ENCODE measurements around the gene FMN2.

FMN2 gene

DNA sequence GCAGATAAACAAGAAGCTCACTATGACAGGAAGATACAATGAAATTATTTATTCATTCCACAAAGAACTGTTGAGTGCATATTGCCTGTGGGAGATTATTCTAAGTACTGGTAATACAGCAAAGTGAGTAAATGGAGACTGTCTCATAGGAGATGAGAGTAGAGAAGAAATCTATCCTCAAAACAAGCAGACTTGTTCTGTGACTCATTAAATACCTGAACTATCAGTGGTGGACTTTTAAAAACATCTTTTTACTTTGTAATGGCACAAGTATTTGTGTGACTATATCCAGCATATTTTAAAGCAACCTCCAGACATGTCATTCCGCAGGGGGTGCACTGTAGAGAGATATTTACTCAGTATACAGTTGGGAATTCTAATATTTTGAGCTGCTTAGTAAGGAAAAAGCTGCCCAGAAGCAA is 259.2 kb downstream of the FMN2 start:
- no peak for DNase-seq (ENCODE audit: insufficient read length, low spot score)
- TF ChIP-seq POLR2A (IDR thresholded peaks at IDR 0.05; ENCODE audit: low read depth, low read length) (no peak), POU2F2 (IDR thresholded peaks at IDR 0.05; ENCODE audit: low read depth, low read length) (no peak), POLR2AphosphoS5 (IDR thresholded peaks at IDR 0.05; ENCODE audit: low read depth, low read length) (no peak), TAF1 (IDR thresholded peaks at IDR 0.05; ENCODE audit: low read depth, low read length) (no peak), SPI1 (IDR thresholded peaks at IDR 0.05; ENCODE audit: low read depth, low read length) (no peak), PAX5 (IDR thresholded peaks at IDR 0.05; ENCODE audit: insufficient read depth, low read length, severe bottlenecking) (no peak)
- no peak for FAIRE-seq

- TF ChIP-seq POLR2AphosphoS5 (IDR thresholded peaks at IDR 0.05; ENCODE audit: low read depth, low read length) = no peak
- TF ChIP-seq PAX5 (IDR thresholded peaks at IDR 0.05; ENCODE audit: insufficient read depth, low read length, severe bottlenecking) = no peak
- no peak for TF ChIP-seq POU2F2 (IDR thresholded peaks at IDR 0.05; ENCODE audit: low read depth, low read length)
- TF ChIP-seq SPI1 (IDR thresholded peaks at IDR 0.05; ENCODE audit: low read depth, low read length) = no peak
- TF ChIP-seq POLR2A (IDR thresholded peaks at IDR 0.05; ENCODE audit: low read depth, low read length) = no peak
- no peak for TF ChIP-seq TAF1 (IDR thresholded peaks at IDR 0.05; ENCODE audit: low read depth, low read length)
- DNase-seq (ENCODE audit: insufficient read length, low spot score) = no peak
- FAIRE-seq = no peak
Observed at GRCh38 chr1:240351690-240352089, 260.0 kb downstream of the FMN2 start.

- DNase-seq (ENCODE audit: insufficient read length, low spot score) (no peak), FAIRE-seq (no peak)
- TF ChIP-seq SPI1 (IDR thresholded peaks at IDR 0.05; ENCODE audit: low read depth, low read length) (no peak), TAF1 (IDR thresholded peaks at IDR 0.05; ENCODE audit: low read depth, low read length) (no peak), POU2F2 (IDR thresholded peaks at IDR 0.05; ENCODE audit: low read depth, low read length) (no peak), POLR2A (IDR thresholded peaks at IDR 0.05; ENCODE audit: low read depth, low read length) (no peak), PAX5 (IDR thresholded peaks at IDR 0.05; ENCODE audit: insufficient read depth, low read length, severe bottlenecking) (no peak), POLR2AphosphoS5 (IDR thresholded peaks at IDR 0.05; ENCODE audit: low read depth, low read length) (no peak)
Observed at GRCh38 chr1:240352769-240353168, 261.1 kb downstream of the FMN2 start.

DNA sequence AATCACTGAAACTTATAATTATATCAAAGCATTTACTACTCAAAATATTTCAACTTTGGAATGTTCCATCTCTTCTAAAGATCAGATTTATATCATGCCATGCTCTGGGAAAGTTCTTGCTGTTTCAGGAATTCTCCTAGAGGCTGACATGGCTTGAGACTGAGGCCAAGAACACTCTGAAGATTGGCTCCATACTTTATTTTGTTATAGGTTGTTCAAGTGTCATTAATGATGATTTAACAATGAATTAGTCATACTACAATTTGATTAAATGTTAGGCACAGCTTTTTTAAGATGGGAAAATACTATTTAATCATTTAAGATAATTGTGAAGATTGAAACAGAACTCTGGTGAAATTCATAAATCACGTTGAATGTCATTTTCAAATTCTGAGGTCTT is 264.9 kb downstream of the FMN2 start:
- FAIRE-seq = no peak

DNA sequence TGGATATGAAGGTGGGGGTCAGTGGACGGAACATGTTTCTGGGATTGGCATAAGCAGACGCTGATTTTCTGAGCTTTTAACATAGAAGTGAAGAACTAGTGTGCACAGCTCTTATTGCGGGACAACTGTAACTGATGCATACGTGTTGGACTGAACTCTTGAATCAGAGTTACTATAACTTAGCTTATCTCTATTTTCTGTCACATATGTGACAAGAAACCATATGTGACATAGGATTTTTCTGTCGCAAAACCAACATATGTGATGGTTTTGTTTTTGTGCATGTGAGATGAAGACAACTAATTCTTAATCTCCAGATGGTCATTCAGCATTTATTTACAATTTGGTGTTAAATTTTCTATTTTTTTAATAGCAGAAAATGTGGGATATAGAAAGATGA is 270.4 kb downstream of the FMN2 start:
- no peak for DNase-seq (ENCODE audit: insufficient read length, low spot score)
- no peak for TF ChIP-seq POLR2AphosphoS5 (IDR thresholded peaks at IDR 0.05; ENCODE audit: low read depth, low read length)
- no peak for TF ChIP-seq PAX5 (IDR thresholded peaks at IDR 0.05; ENCODE audit: insufficient read depth, low read length, severe bottlenecking)
- TF ChIP-seq SPI1 (IDR thresholded peaks at IDR 0.05; ENCODE audit: low read depth, low read length) = no peak
- no peak for TF ChIP-seq TAF1 (IDR thresholded peaks at IDR 0.05; ENCODE audit: low read depth, low read length)
- no peak for TF ChIP-seq POLR2A (IDR thresholded peaks at IDR 0.05; ENCODE audit: low read depth, low read length)
- TF ChIP-seq POU2F2 (IDR thresholded peaks at IDR 0.05; ENCODE audit: low read depth, low read length) = no peak
- no peak for FAIRE-seq

More for the DNA sequence above, 264.9 kb downstream of the FMN2 start:
- TF ChIP-seq POLR2A (IDR thresholded peaks at IDR 0.05; ENCODE audit: low read depth, low read length) (no peak), TAF1 (IDR thresholded peaks at IDR 0.05; ENCODE audit: low read depth, low read length) (no peak), POLR2AphosphoS5 (IDR thresholded peaks at IDR 0.05; ENCODE audit: low read depth, low read length) (no peak), PAX5 (IDR thresholded peaks at IDR 0.05; ENCODE audit: insufficient read depth, low read length, severe bottlenecking) (no peak), POU2F2 (IDR thresholded peaks at IDR 0.05; ENCODE audit: low read depth, low read length) (no peak), SPI1 (IDR thresholded peaks at IDR 0.05; ENCODE audit: low read depth, low read length) (no peak)
- DNase-seq (ENCODE audit: insufficient read length, low spot score) = no peak

DNA sequence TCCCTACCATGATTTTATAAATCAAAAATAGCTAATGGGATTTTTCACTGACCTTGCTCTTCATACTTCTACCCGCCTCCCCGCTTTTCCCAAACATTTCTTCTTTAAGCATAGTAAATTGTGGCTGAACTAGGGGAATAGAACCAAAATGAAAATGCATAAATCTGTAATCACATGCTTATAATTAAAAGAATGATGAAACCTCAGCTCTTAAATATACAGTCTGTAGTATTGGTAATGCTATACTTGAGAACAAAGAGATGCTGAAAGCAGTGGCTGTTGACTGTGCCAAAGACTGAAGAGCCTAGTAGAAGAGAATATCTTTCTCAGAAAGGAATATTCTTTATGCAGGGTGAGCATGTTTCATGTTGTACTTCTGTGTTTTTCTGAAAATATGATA is 271.1 kb downstream of the FMN2 start:
- FAIRE-seq (no peak), DNase-seq (ENCODE audit: insufficient read length, low spot score) (no peak)
- TF ChIP-seq POLR2A (IDR thresholded peaks at IDR 0.05; ENCODE audit: low read depth, low read length) (no peak), SPI1 (IDR thresholded peaks at IDR 0.05; ENCODE audit: low read depth, low read length) (no peak), POLR2AphosphoS5 (IDR thresholded peaks at IDR 0.05; ENCODE audit: low read depth, low read length) (no peak), PAX5 (IDR thresholded peaks at IDR 0.05; ENCODE audit: insufficient read depth, low read length, severe bottlenecking) (no peak)

GRCh38 chr1:240363315-240363714 is 271.6 kb downstream of the FMN2 start:
- DNase-seq (ENCODE audit: insufficient read length, low spot score) (no peak), FAIRE-seq (no peak)
- TF ChIP-seq POLR2A (IDR thresholded peaks at IDR 0.05; ENCODE audit: low read depth, low read length) = no peak
- no peak for TF ChIP-seq SPI1 (IDR thresholded peaks at IDR 0.05; ENCODE audit: low read depth, low read length)
- no peak for TF ChIP-seq PAX5 (IDR thresholded peaks at IDR 0.05; ENCODE audit: insufficient read depth, low read length, severe bottlenecking)
- no peak for TF ChIP-seq TAF1 (IDR thresholded peaks at IDR 0.05; ENCODE audit: low read depth, low read length)
- TF ChIP-seq POU2F2 (IDR thresholded peaks at IDR 0.05; ENCODE audit: low read depth, low read length) = no peak
- no peak for TF ChIP-seq POLR2AphosphoS5 (IDR thresholded peaks at IDR 0.05; ENCODE audit: low read depth, low read length)

DNA sequence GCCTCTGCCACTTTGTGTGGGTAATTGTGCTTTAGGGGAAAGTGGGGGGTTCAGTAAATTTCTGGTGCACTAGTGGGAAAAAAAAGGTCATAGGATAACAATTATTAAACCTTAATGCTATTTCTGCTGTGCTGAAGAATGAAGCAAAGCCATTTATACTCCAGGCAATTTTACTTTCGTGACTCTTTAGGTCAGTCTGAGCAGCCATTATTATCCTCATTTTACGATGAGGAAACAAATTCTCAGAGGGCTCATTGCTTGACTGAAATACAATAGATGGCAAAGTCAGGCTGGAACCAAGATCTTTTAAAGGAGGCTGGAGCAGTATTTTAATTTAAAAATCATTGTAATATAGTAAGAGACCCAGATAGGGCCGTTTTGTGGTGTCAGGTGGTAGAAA is 272.2 kb downstream of the FMN2 start:
- FAIRE-seq (no peak), DNase-seq (ENCODE audit: insufficient read length, low spot score) (no peak)
- TF ChIP-seq PAX5 (IDR thresholded peaks at IDR 0.05; ENCODE audit: insufficient read depth, low read length, severe bottlenecking) (no peak), SPI1 (IDR thresholded peaks at IDR 0.05; ENCODE audit: low read depth, low read length) (no peak), POLR2AphosphoS5 (IDR thresholded peaks at IDR 0.05; ENCODE audit: low read depth, low read length) (no peak), TAF1 (IDR thresholded peaks at IDR 0.05; ENCODE audit: low read depth, low read length) (no peak), POU2F2 (IDR thresholded peaks at IDR 0.05; ENCODE audit: low read depth, low read length) (no peak), POLR2A (IDR thresholded peaks at IDR 0.05; ENCODE audit: low read depth, low read length) (no peak)

- no peak for FAIRE-seq
- TF ChIP-seq POLR2A (IDR thresholded peaks at IDR 0.05; ENCODE audit: low read depth, low read length) (no peak), POU2F2 (IDR thresholded peaks at IDR 0.05; ENCODE audit: low read depth, low read length) (no peak), PAX5 (IDR thresholded peaks at IDR 0.05; ENCODE audit: insufficient read depth, low read length, severe bottlenecking) (no peak)
- DNase-seq (ENCODE audit: insufficient read length, low spot score) = no peak
Observed at GRCh38 chr1:240366636-240367035, 275.0 kb downstream of the FMN2 start.

DNA sequence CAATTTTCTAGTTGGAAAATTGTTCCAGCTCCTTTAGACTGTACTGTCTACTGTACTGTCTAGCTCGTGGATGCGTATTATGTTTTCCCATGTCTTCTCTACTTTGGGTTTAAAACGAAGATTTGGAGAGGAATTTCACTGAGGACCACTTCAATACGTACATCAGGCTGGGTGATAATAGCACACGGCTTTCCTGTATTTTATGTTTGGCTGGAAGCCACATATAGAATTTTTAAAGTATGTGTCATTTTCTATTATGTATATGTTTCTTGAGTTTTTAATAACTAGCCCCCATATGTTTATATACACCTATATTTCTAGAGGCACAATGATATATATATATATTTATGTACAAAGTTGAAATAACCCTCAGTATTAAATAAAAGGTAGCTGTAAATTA is 293.9 kb downstream of the FMN2 start:
- FAIRE-seq = no peak
- TF ChIP-seq POU2F2 (IDR thresholded peaks at IDR 0.05; ENCODE audit: low read depth, low read length) = no peak
- no peak for TF ChIP-seq POLR2AphosphoS5 (IDR thresholded peaks at IDR 0.05; ENCODE audit: low read depth, low read length)
- TF ChIP-seq PAX5 (IDR thresholded peaks at IDR 0.05; ENCODE audit: insufficient read depth, low read length, severe bottlenecking) = no peak
- no peak for TF ChIP-seq POLR2A (IDR thresholded peaks at IDR 0.05; ENCODE audit: low read depth, low read length)
- TF ChIP-seq SPI1 (IDR thresholded peaks at IDR 0.05; ENCODE audit: low read depth, low read length) = no peak
- TF ChIP-seq TAF1 (IDR thresholded peaks at IDR 0.05; ENCODE audit: low read depth, low read length) = no peak
- DNase-seq (ENCODE audit: insufficient read length, low spot score) = no peak

Measured in GM12891 (cell line).